Esophagus muscularis mucosa (tissue), 4 donors: Measurements from ENCODE around the gene NAT14.

Experiments
- CTCF ChIP-seq, 3 experiments: fragments of 200-600 bp in 2 of 3; fragments of 450-650 bp in 1 of 3; sonication (generic) in 2 of 3; IDR thresholded peaks; one replicate each; pipeline ENCODE4 v1.5.1; 2017 to 2019; ENCODE audit warnings: antibody characterized with exemption in 3 of 3, mild to moderate bottlenecking in 2 of 3, moderate library complexity in 1 of 3
- EP300 ChIP-seq: sonication (generic); formaldehyde crosslinking; IDR thresholded peaks from one replicate; pipeline ENCODE4 v1.6.1; 2017; ENCODE audit warnings: antibody characterized with exemption
- POLR2A ChIP-seq: fragments of 450-650 bp; IDR thresholded peaks from one replicate; pipeline ENCODE4 v1.6.1; 2017; ENCODE audit warnings: antibody characterized with exemption, moderate library complexity, mild to moderate bottlenecking, low read depth

GRCh38 chr19:55491546-55492360 is 6.8 kb downstream of the NAT14 start:
- TF ChIP-seq POLR2A (no peak), CTCF (IDR thresholded peaks at IDR 0.05) (no peak), EP300 (no peak)
